ENCODE results near the gene NAA38. TPM values are rescaled to one million over a fixed set of nuclear protein-coding genes. Genes with fewer than 3 reads are reported as not detected.

NAA38 gene
- total and polyA plus RNA-seq, 7 experiments from 2014 or later = 22.1 to 132 (median 30.3) TPM

GRCh38 chr17:7833011-7833794 is 24.2 kb downstream of the NAA38 start:
- ATAC-seq (no peak), DNase-seq (no peak)
- H3K27me3 Mint-ChIP-seq = peaks cover 0 to 35% (median 0%) of the 10 kb centered on the region in 5 donors
- Histone ChIP-seq H3K27ac (ENCODE audit: low read depth, low read length) (peak overlapping the region; percentile 96), H3K4me1 (ENCODE audit: control insufficient read depth in 2 of 2, insufficient read depth in 2 of 2, low read length in 2 of 2) (peaks cover 19% of the 10 kb centered on the region in 2 donors), H3K9me3 (ENCODE audit: control insufficient read depth in 2 of 3, low read length in 3 of 3) (no peaks in the 10 kb centered on the region), H3K4me3 (ENCODE audit: low read length) (peak overlapping the region; percentile 96), H3K36me3 (ENCODE audit: control insufficient read depth in 2 of 3, insufficient read depth in 3 of 3, low read length in 3 of 3) (peaks cover 0 to 3% (median 0%) of the 10 kb centered on the region in 3 experiments), H3K27me3 (ENCODE audit: control insufficient read depth in 2 of 2, insufficient read depth in 2 of 2, low read length in 2 of 2) (no peaks in the 10 kb centered on the region)
- peaks cover 12 to 41% (median 25%) of the 10 kb centered on the region in 7 donors for H3K4me1 Mint-ChIP-seq
- no peaks in the 10 kb centered on the region for H3K36me3 Mint-ChIP-seq
- peak overlapping the region; percentile 95 to 100 (median 99) for H3K27ac Mint-ChIP-seq
- peak overlapping the region; percentile 89 to 99 (median 92) for H3K4me3 Mint-ChIP-seq
- CTCF ChIA-PET = interaction anchor here (0.5 to 4.4 kb wide), 10 partner anchors 10 to 194 kb away, joined by 3 to 43 read pairs (median 6); partner anchors contain the start of gene NAA38
- peaks cover 0 to 6% (median 0%) of the 10 kb centered on the region in 11 donors for H3K9me3 Mint-ChIP-seq
- POLR2A ChIA-PET = interaction anchor here (0.9 to 9.7 kb wide), 12 partner anchors 11 to 414 kb away, joined by 3 to 89 read pairs (median 6); partner anchors contain the start of genes CYB5D1, NAA38, POLR2A and RNF227
- intact Hi-C loops (cut with micrococcal nuclease) = loop anchor here (1.0 to 10.0 kb wide), 3 partner anchors 11 to 788 kb away; partner anchors contain the start of genes ACADVL (in 1 of the 2), DLG4 (in 1 of the 2) and SLC16A11 (in 1 of the 2)

- Mint-ChIP-seq H3K9me3 (peaks cover 0 to 6% (median 0%) of the 10 kb centered on the region in 11 donors), H3K4me1 (peaks cover 7 to 36% (median 19%) of the 10 kb centered on the region in 7 donors), H3K4me3 (peak overlapping the region in 5 of 10 donors; percentile 16 to 99 (median 66)), H3K27ac (peak overlapping the region in 1 of 9 donors; percentile 19), H3K36me3 (no peaks in the 10 kb centered on the region), H3K27me3 (peaks cover 0 to 40% (median 0%) of the 10 kb centered on the region in 5 donors)
- peaks cover 14 to 18% of the 10 kb centered on the region in 2 donors for H3K4me1 ChIP-seq (ENCODE audit: control insufficient read depth in 2 of 2, insufficient read depth in 2 of 2, low read length in 2 of 2)
- no peak for DNase-seq
- H3K4me3 ChIP-seq (ENCODE audit: low read length) = no peak overlapping the region
- CTCF ChIA-PET = interaction anchor here (1.1 to 4.4 kb wide), 6 partner anchors 9 to 157 kb away, joined by 3 to 43 read pairs (median 5); no protein-coding TSS in a partner anchor
- intact Hi-C loops (cut with micrococcal nuclease) = loop anchor here in 1 of 2 donors (10.0 kb wide), 2 partner anchors 618 to 788 kb away; partner anchors contain the start of genes ACADVL, DLG4 and SLC16A11
- POLR2A ChIA-PET = interaction anchor here (0.9 to 9.7 kb wide), 8 partner anchors 11 to 415 kb away, joined by 3 to 89 read pairs (median 18); partner anchors contain the start of genes CYB5D1, NAA38, POLR2A and RNF227
- no peaks in the 10 kb centered on the region for H3K9me3 ChIP-seq (ENCODE audit: control insufficient read depth in 2 of 3, low read length in 3 of 3)
- H3K36me3 ChIP-seq (ENCODE audit: control insufficient read depth in 2 of 3, insufficient read depth in 3 of 3, low read length in 3 of 3) = peaks cover 0 to 3% (median 0%) of the 10 kb centered on the region in 3 experiments
- H3K27me3 ChIP-seq (ENCODE audit: control insufficient read depth in 2 of 2, insufficient read depth in 2 of 2, low read length in 2 of 2) = no peaks in the 10 kb centered on the region
- H3K27ac ChIP-seq (ENCODE audit: low read depth, low read length) = no peak overlapping the region
- no peak for ATAC-seq
These were observed 24.9 kb downstream of the NAA38 start for GRCh38 chr17:7832431-7832830.

GRCh38 chr17:7831233-7831632 is 26.1 kb downstream of the NAA38 start:
- peaks cover 0 to 6% (median 0%) of the 10 kb centered on the region in 11 donors for H3K9me3 Mint-ChIP-seq
- H3K27ac ChIP-seq (ENCODE audit: low read depth, low read length) = no peak overlapping the region
- no peaks in the 10 kb centered on the region for H3K27me3 ChIP-seq (ENCODE audit: control insufficient read depth in 2 of 2, insufficient read depth in 2 of 2, low read length in 2 of 2)
- H3K4me1 ChIP-seq (ENCODE audit: control insufficient read depth in 2 of 2, insufficient read depth in 2 of 2, low read length in 2 of 2) = peaks cover 5 to 6% of the 10 kb centered on the region in 2 donors
- ChIA-PET POLR2A (interaction anchor here (5.7 to 9.7 kb wide), 2 partner anchors 13 to 20 kb away, joined by 86 to 89 read pairs; no protein-coding TSS in a partner anchor), CTCF (interaction anchor here (1.2 to 1.6 kb wide), 2 partner anchors 12 to 26 kb away, joined by 3 to 4 read pairs; partner anchors contain the start of gene NAA38)
- H3K4me1 Mint-ChIP-seq = peaks cover 0 to 24% (median 7%) of the 10 kb centered on the region in 7 donors
- peak overlapping the region in 1 of 9 donors; percentile 33 for H3K27ac Mint-ChIP-seq
- intact Hi-C loops (cut with micrococcal nuclease) = loop anchor here in 1 of 2 donors (10.0 kb wide), 2 partner anchors 616 to 786 kb away; partner anchors contain the start of genes ACADVL, DLG4 and SLC16A11
- no peaks in the 10 kb centered on the region for H3K36me3 Mint-ChIP-seq
- H3K27me3 Mint-ChIP-seq = peaks cover 0 to 50% (median 0%) of the 10 kb centered on the region in 5 donors
- DNase-seq = no peak
- H3K4me3 Mint-ChIP-seq = peak overlapping the region in 1 of 10 donors; percentile 38
- ATAC-seq = no peak
- no peak overlapping the region for H3K4me3 ChIP-seq (ENCODE audit: low read length)
- H3K36me3 ChIP-seq (ENCODE audit: control insufficient read depth in 2 of 3, insufficient read depth in 3 of 3, low read length in 3 of 3) = peaks cover 0 to 3% (median 0%) of the 10 kb centered on the region in 3 experiments
- no peaks in the 10 kb centered on the region for H3K9me3 ChIP-seq (ENCODE audit: control insufficient read depth in 2 of 3, low read length in 3 of 3)

GRCh38 chr17:7830616-7831015 is 26.7 kb downstream of the NAA38 start:
- Histone ChIP-seq H3K36me3 (ENCODE audit: control insufficient read depth in 2 of 3, insufficient read depth in 3 of 3, low read length in 3 of 3) (peaks cover 0 to 3% (median 0%) of the 10 kb centered on the region in 3 experiments), H3K27ac (ENCODE audit: low read depth, low read length) (no peak overlapping the region), H3K4me1 (ENCODE audit: control insufficient read depth in 2 of 2, insufficient read depth in 2 of 2, low read length in 2 of 2) (peaks cover 4 to 5% of the 10 kb centered on the region in 2 donors), H3K4me3 (ENCODE audit: low read length) (no peak overlapping the region), H3K27me3 (ENCODE audit: control insufficient read depth in 2 of 2, insufficient read depth in 2 of 2, low read length in 2 of 2) (no peaks in the 10 kb centered on the region), H3K9me3 (ENCODE audit: control insufficient read depth in 2 of 3, low read length in 3 of 3) (no peaks in the 10 kb centered on the region)
- Mint-ChIP-seq H3K4me1 (peaks cover 0 to 21% (median 6%) of the 10 kb centered on the region in 7 donors), H3K4me3 (no peak overlapping the region), H3K27me3 (peaks cover 0 to 51% (median 0%) of the 10 kb centered on the region in 5 donors), H3K36me3 (no peaks in the 10 kb centered on the region), H3K9me3 (peaks cover 0 to 6% (median 0%) of the 10 kb centered on the region in 11 donors), H3K27ac (peak overlapping the region in 2 of 9 donors; percentile 38 to 45)
- ATAC-seq (no peak), DNase-seq (no peak)
- intact Hi-C loops (cut with micrococcal nuclease) = loop anchor here in 1 of 2 donors (10.0 kb wide), 2 partner anchors 616 to 786 kb away; partner anchors contain the start of genes ACADVL, DLG4 and SLC16A11
- ChIA-PET CTCF (interaction anchor here (1.2 to 1.6 kb wide), 2 partner anchors 11 to 26 kb away, joined by 3 to 4 read pairs; partner anchors contain the start of gene NAA38), POLR2A (interaction anchor here (5.7 to 9.7 kb wide), 2 partner anchors 13 to 21 kb away, joined by 86 to 89 read pairs; no protein-coding TSS in a partner anchor)

GRCh38 chr17:7825206-7825990 is 32.0 kb downstream of the NAA38 start:
- no peak overlapping the region for H3K27ac ChIP-seq (ENCODE audit: low read depth, low read length)
- intact Hi-C loops (cut with micrococcal nuclease) = loop anchor here in 1 of 2 donors (10.0 kb wide), 1 partner anchor 81 kb away; no protein-coding TSS in a partner anchor
- ChIA-PET POLR2A (interaction anchor here (0.9 to 1.7 kb wide), 3 partner anchors 10 to 32 kb away, joined by 3 to 7 read pairs (median 4); partner anchors contain the start of gene NAA38), CTCF (interaction anchor here (0.5 to 1.5 kb wide), 4 partner anchors 16 to 204 kb away, joined by 3 to 4 read pairs (median 4); no protein-coding TSS in a partner anchor)
- no peaks in the 10 kb centered on the region for H3K9me3 ChIP-seq (ENCODE audit: control insufficient read depth in 2 of 3, low read length in 3 of 3)
- H3K4me1 ChIP-seq (ENCODE audit: control insufficient read depth in 2 of 2, insufficient read depth in 2 of 2, low read length in 2 of 2) = no peaks in the 10 kb centered on the region
- Mint-ChIP-seq H3K4me1 (peaks cover 0 to 5% (median 0%) of the 10 kb centered on the region in 7 donors), H3K27ac (peak overlapping the region in 1 of 9 donors; percentile 23), H3K9me3 (no peaks in the 10 kb centered on the region), H3K27me3 (peaks cover 0 to 32% (median 0%) of the 10 kb centered on the region in 5 donors), H3K4me3 (no peak overlapping the region), H3K36me3 (no peaks in the 10 kb centered on the region)
- no peaks in the 10 kb centered on the region for H3K36me3 ChIP-seq (ENCODE audit: control insufficient read depth in 2 of 3, insufficient read depth in 3 of 3, low read length in 3 of 3)
- no peaks in the 10 kb centered on the region for H3K27me3 ChIP-seq (ENCODE audit: control insufficient read depth in 2 of 2, insufficient read depth in 2 of 2, low read length in 2 of 2)
- no peak overlapping the region for H3K4me3 ChIP-seq (ENCODE audit: low read length)
- DNase-seq (no peak), ATAC-seq (peak; percentile 47)

Measured in naive thymus-derived CD4-positive, alpha-beta T cell (primary cell).